SJSA1 (cell line): Measurements from ENCODE around the gene DUSP1. TPM values are rescaled to one million over a fixed set of nuclear protein-coding genes. Genes with fewer than 3 reads are reported as not detected.

Experiments
- DNase-seq, 2 experiments: peaks; one replicate each; pipeline ENCODE4 v3.0.0-alpha.2; 2015 to 2020; ENCODE audit warnings: low spot score in 2 of 2, low read depth in 1 of 2
- H3K27ac ChIP-seq: fragments of 250-450 bp; sonication (Bioruptor Pico); 2 replicates; pipeline ENCODE4 v1.5.1; 2020; ENCODE audit warnings: mild to moderate bottlenecking, moderate library complexity
- H3K27me3 ChIP-seq: fragments of 250-450 bp; sonication (Bioruptor Pico); replicated peaks from 2 replicates; pipeline ENCODE4 v1.5.1; 2020; ENCODE audit warnings: mild to moderate bottlenecking, moderate library complexity
- H3K36me3 ChIP-seq: fragments of 250-450 bp; sonication (Bioruptor Pico); 2 replicates; pipeline ENCODE4 v1.5.1; 2020; ENCODE audit warnings: mild to moderate bottlenecking
- H3K4me1 ChIP-seq: fragments of 250-450 bp; sonication (Bioruptor Pico); replicated peaks from 2 replicates; pipeline ENCODE4 v1.6.1; 2021; ENCODE audit warnings: mild to moderate bottlenecking
- H3K4me3 ChIP-seq: fragments of 250-450 bp; sonication (Bioruptor Pico); 2 replicates; pipeline ENCODE4 v1.5.1; 2020; ENCODE audit warnings: mild to moderate bottlenecking
- H3K9me3 ChIP-seq: fragments of 250-450 bp; sonication (Bioruptor Pico); replicated peaks from 2 replicates; pipeline ENCODE4 v1.5.1; 2020; ENCODE audit warnings: mild to moderate bottlenecking
- total RNA-seq: library from RNA; depleted of rRNA; stranded (reverse); fragments of >200 nt; shearing (Covaris generic); gene quantifications from 2 replicates; pipeline ENCODE4 v1.2.3, GENCODE V29; 2014

Gene DUSP1
- total RNA-seq, 1 experiment from 2014 or later = 475 TPM

DNA sequence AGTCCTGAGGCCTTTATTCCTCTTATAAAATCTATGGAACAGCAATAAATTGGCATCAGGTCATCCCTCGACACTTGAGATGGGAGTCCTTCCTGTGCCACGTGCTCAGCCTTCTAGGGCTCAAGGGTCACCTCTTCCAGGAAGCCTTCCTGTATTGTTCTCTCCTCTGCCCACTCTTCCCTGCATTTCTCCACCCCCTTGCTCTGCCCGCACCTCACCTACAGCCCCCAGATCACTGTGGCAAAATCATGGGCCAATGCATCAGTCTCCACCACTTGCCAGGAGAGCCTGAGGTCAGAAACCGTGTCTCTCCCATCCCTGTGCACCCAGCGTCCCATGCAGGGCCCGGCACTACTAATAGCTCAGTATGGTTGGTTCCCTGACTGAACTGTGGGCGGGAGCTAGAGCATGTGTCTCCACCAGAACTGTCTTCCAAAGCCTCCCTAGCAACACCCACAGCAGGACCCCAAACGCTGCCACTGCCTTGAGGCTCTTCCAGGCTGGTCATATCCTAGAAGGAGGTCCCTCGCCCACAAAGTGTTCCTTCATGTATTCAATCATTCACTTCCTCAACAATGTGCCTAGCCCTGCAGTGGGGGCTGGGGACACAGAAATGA is 13.5 kb downstream of the DUSP1 start:
- Histone ChIP-seq H3K27ac (peak overlapping the region; percentile 69), H3K27me3 (no peaks in the 10 kb centered on the region), H3K4me3 (no peak overlapping the region), H3K36me3 (no peaks in the 10 kb centered on the region), H3K9me3 (no peaks in the 10 kb centered on the region), H3K4me1 (peaks cover 23% of the 10 kb centered on the region)
- no peak for DNase-seq

DNA sequence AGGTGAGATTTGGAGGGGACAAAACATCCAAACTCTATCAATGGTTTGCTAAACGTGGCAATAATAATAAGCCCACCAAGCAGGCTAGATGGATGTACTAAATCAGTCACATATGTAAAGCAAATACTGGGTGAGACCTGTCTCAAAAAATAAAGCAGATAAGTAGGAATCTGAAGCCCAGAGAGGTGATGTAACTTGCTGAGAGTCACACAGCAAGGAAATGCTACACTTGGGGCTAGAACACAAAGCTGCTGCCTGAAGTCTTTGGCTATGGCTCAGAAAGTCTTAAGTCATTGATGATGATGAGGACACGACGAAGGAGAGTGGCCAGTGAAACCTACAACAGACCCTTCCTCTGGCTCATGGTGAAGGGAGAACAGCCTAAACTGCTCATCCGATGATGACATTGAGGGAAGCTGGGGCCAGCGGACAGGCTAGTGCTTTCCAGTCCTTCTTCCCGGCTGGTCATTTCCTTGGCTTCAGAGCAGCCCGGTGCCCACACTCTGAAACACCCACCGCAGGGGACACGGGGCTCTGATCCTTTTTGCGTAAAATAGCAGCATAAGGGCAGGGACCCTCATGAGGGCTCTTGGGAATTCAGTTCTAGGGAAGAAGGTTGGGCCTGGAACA is 14.1 kb downstream of the DUSP1 start:
- H3K4me3 ChIP-seq = no peak overlapping the region
- H3K9me3 ChIP-seq = no peaks in the 10 kb centered on the region
- H3K36me3 ChIP-seq = no peaks in the 10 kb centered on the region
- DNase-seq = no peak
- H3K4me1 ChIP-seq = peaks cover 23% of the 10 kb centered on the region
- H3K27me3 ChIP-seq = no peaks in the 10 kb centered on the region
- H3K27ac ChIP-seq = no peak overlapping the region

DNA sequence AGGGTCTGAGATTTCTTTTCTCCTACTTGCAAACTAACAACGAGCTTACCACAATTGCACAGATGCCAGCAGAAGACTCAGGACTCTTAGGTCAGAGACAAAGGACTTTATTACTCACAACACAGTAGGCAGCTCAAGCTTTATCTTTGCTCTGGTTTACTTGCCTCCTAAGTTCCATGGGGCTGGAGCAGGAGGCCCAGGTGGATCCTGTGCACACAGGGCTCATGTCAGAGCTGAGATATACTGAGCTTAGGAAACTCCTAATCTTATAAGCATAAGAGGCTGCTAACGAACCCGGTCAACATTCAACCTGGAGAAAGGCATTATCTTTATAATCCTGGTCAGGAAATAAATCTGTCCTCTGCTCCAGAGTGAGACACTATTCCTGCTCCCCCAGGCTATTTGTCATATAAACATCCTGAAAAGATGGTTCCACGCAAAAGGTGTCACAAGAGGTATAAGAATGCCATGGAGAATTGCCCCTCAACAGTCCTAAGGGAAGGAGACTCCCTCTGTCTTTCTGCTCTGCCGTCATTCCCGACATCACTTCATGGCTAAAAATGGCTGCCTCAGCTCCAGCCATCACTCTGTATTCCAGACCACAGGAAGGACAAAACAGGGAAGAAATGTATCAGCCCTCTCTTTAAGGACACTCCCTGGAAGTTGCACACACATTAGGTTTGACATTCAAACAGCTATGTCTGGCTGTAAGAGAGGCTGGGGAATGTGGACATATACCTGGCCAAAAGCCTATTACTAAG is 16.2 kb downstream of the DUSP1 start:
- Histone ChIP-seq H3K9me3 (no peaks in the 10 kb centered on the region), H3K4me3 (no peak overlapping the region), H3K4me1 (peaks cover 36% of the 10 kb centered on the region), H3K27me3 (no peaks in the 10 kb centered on the region), H3K27ac (no peak overlapping the region), H3K36me3 (no peaks in the 10 kb centered on the region)
- no peak for DNase-seq

DNA sequence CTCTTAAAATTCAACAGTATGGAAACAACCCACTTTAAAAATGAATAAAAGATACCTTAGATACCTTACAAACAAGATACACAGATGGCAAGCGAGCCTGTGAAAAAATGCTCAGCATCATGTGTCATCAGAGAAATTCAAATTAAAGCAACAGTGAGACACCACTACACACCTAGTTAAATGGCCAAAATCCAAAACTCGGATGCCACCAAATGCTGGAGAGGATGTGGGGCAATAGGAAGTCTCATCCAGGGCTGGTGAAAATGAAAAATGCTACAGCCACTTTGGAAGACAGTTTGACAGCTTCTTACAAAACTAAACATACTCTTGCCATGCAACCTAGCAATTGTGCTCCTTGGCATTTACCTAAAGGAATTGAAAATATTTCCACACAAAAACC is 17.9 kb downstream of the DUSP1 start:
- DNase-seq = no peak
- Histone ChIP-seq H3K4me1 (peaks cover 45% of the 10 kb centered on the region), H3K9me3 (no peaks in the 10 kb centered on the region), H3K27me3 (no peaks in the 10 kb centered on the region), H3K4me3 (no peak overlapping the region), H3K27ac (no peak overlapping the region), H3K36me3 (no peaks in the 10 kb centered on the region)

DNA sequence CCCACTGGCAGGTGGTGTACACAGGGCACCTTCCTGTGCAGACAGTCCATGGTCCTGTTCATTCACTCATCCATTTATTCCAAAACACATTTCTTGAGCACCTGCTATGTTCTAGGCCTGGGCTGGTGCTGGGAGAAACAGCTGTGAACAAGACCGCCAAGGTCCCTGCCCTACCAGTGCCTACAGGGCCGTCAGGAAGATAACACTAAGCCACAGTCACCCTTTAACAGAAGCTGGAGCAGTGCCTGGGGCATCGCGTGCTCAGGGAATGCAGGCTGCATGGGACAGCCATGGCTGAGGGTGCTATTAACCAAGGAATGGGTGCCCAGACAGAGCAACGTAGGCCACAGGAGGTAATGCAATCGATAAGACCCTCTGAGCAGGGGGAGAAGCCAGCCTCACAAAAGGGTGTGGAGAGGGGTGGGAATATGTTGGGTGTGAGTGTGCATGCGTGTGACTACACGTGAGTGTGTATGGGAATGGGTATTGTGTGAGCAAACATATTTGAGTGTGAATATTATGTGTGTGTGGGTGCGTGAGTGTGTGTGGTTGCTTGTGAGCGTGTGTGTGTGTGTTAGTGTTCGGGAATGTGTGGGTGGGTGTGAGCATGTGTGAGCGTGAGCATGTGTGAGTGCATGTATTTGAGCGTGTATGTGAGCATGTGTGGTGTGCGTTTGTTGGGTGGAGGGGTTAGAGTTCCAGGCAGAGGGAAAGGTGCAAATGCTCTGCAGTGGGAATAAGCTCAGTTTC is 19.1 kb downstream of the DUSP1 start:
- Histone ChIP-seq H3K27me3 (no peaks in the 10 kb centered on the region), H3K9me3 (peaks cover 7% of the 10 kb centered on the region; the same call in 1 of the 2 replicates), H3K4me3 (no peak overlapping the region), H3K4me1 (peaks cover 36% of the 10 kb centered on the region), H3K36me3 (no peaks in the 10 kb centered on the region), H3K27ac (no peak overlapping the region)
- no peak for DNase-seq

DNA sequence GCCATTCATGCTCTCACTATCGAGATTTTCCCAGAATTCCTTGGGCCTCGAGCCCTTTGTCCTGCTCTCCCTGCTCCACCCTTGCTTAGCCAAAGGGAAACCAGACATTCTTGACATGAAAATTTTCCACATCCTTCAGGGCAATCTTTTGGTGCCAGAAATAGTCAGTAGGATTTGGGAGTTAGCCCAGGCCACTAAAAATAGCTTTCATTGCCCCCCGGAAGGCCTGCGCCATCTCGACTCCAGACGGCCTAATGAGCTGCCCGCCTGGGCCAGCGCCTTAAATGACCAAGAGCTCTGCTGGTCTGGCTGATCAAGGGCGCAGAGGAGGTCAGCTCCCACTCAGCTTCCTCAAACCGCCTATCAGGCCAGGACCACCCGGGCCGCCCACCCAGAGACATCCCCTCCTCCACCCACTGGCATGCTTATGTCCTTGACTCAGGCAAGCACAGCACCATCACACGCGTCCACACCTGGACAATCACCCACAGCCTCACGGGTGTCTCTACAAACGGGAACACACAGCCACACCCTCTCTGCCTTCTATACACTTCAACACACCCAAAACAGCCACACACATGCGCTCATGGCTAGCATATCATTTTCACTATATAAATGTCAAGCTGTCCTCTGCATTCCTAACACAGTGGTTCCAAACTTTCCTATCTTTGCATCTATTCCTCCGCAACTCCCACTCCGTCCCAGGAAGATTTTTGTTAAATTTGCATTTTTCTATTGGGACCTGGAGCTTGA is 20.9 kb downstream of the DUSP1 start:
- H3K27me3 ChIP-seq = no peaks in the 10 kb centered on the region
- peak; percentile 94 to 95 for DNase-seq
- H3K9me3 ChIP-seq = peaks cover 7% of the 10 kb centered on the region; the same call in 1 of the 2 replicates
- peak overlapping the region; percentile 83 for H3K27ac ChIP-seq
- H3K4me1 ChIP-seq = peaks cover 36% of the 10 kb centered on the region
- no peak overlapping the region for H3K4me3 ChIP-seq
- H3K36me3 ChIP-seq = no peaks in the 10 kb centered on the region

DNA sequence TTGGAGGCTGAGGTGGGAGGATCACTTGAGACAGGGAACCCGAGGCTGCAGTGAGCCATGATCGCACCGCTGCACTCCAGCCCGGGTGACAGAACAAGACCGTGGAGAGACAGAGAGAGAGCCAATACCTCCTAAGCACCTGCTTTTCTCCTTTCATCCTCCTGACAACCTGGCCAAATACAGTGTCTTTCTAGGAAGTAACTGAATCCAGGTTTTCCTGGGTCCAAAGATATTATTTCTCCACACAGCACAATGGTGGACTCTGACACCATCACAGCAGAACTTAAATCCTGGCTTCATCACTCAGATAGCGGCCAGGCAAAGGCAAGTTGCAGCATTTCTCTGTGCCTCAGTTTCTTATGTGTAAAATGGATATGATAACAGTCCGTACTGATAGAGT is 21.9 kb downstream of the DUSP1 start:
- Histone ChIP-seq H3K27me3 (no peaks in the 10 kb centered on the region), H3K27ac (peak overlapping the region; percentile 83), H3K9me3 (peaks cover 7% of the 10 kb centered on the region; the same call in 1 of the 2 replicates), H3K4me1 (peaks cover 37% of the 10 kb centered on the region), H3K36me3 (no peaks in the 10 kb centered on the region), H3K4me3 (no peak overlapping the region)
- DNase-seq = no peak

DNA sequence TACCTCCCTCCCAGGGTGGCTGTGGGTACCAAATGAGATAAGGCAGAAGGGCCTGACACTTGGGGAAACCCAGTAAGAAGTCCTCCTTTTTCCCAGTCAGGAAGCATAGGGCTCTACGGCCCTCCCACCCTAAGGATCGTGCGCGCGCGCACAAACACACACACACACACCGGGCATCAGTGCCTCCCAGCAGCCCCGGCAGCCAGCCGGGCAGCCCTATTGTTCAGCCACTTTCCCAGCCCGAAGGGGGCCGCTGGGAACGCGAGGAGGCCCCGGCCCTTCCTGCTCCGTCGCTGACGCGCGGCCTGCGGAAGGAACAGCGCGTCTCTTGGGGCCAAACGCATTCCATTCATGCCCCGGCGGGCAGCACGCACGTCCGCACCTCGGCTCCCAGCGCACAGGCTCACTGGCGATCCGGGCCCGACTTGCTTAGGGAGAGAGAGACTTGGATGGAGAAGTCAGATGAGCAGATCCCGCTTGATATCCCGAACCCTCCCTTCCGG is 22.6 kb downstream of the DUSP1 start:
- Histone ChIP-seq H3K4me3 (no peak overlapping the region), H3K4me1 (peaks cover 41% of the 10 kb centered on the region), H3K36me3 (no peaks in the 10 kb centered on the region), H3K9me3 (peaks cover 7% of the 10 kb centered on the region; the same call in 1 of the 2 replicates), H3K27ac (no peak overlapping the region), H3K27me3 (no peaks in the 10 kb centered on the region)
- DNase-seq = no peak

DNA sequence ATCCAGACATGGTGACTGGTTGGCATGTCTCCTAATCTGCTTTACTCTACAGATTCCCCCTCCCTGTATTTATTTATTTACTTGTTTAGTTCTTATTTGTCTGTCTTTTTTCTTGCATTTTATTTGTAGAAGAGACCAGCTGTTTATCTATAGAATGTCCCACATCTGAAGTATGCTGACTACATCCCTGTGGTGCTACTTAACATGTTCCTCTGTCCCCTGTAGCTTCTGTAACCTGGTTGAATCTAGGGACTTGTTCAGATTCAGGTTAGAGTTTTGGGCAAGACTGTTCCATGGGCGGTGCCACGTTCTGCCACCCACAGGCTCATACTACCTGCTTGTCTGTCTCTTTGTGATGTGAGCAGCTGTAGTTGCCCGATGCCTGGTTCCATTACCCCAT is 23.5 kb downstream of the DUSP1 start:
- Histone ChIP-seq H3K4me3 (no peak overlapping the region), H3K4me1 (peaks cover 41% of the 10 kb centered on the region), H3K36me3 (no peaks in the 10 kb centered on the region), H3K27me3 (no peaks in the 10 kb centered on the region), H3K9me3 (peaks cover 7% of the 10 kb centered on the region; the same call in 1 of the 2 replicates), H3K27ac (no peak overlapping the region)
- no peak for DNase-seq

DNA sequence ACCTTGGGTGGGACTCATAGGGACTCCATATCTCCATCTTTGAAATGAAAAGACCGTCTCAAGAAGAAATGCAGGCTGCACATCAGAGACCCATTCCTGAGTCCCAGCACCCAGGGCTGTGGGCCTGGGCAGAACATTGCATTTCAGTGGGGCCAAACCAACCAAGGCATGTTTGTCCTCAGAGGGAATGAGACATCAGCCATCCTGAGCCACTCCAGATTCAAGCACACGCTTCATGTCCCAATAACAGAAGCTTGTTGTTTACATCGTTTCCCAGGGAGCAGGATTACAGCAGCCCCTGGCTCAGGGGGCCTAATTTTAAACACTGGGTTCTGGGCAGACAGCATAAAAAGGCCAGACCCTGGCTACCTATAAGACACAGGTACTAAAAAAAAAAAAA is 24.3 kb downstream of the DUSP1 start:
- Histone ChIP-seq H3K27me3 (no peaks in the 10 kb centered on the region), H3K4me1 (peaks cover 41% of the 10 kb centered on the region), H3K36me3 (no peaks in the 10 kb centered on the region), H3K9me3 (peaks cover 7% of the 10 kb centered on the region; the same call in 1 of the 2 replicates), H3K4me3 (no peak overlapping the region), H3K27ac (no peak overlapping the region)
- DNase-seq = no peak

DNA sequence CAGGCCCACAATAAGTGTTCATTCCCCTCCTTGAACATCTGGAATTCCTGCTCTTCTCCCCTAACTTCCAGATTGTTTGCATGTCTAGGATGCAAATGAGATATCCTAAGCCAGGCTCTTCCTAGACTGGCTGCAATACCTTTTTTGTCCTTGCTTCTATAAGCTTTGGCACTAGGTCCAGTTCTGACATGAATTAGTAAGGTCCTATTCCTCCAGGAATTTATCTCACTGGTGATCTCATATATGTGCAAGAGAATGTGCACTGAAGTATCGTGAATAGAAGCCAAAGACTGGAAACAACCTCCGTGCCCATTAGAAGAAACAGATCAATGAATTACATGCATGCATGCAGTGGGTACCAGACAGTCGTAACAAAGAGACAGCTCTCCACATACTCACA is 25.2 kb downstream of the DUSP1 start:
- peaks cover 46% of the 10 kb centered on the region for H3K4me1 ChIP-seq
- H3K27me3 ChIP-seq = no peaks in the 10 kb centered on the region
- H3K9me3 ChIP-seq = peaks cover 7% of the 10 kb centered on the region; the same call in 1 of the 2 replicates
- no peaks in the 10 kb centered on the region for H3K36me3 ChIP-seq
- no peak overlapping the region for H3K4me3 ChIP-seq
- no peak overlapping the region for H3K27ac ChIP-seq
- DNase-seq = no peak

DNA sequence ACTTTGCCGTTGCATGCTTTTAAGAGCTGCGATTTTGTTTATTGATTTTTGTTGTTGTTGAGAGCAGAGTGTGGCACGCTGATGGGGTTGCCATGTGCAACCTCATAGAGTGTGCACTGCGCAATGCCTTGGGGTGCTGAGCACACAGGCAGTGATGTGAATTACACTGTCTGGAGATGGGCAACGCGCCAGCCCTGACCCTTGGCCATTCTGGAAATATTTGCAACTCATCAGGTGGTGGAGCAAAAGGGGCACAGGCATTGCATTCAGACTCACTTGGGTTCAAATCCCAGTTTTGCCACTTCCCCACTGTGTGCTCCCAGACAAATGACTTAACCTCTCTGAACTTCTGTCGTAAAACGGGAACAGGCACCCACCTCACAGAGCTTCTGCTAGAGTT is 25.6 kb downstream of the DUSP1 start:
- Histone ChIP-seq H3K27me3 (no peaks in the 10 kb centered on the region), H3K27ac (no peak overlapping the region), H3K4me1 (peaks cover 46% of the 10 kb centered on the region), H3K36me3 (no peaks in the 10 kb centered on the region), H3K9me3 (peaks cover 7% of the 10 kb centered on the region; the same call in 1 of the 2 replicates), H3K4me3 (no peak overlapping the region)
- DNase-seq = no peak
